ENCODE data around the gene CHI3L2.

Gene CHI3L2, protein sequence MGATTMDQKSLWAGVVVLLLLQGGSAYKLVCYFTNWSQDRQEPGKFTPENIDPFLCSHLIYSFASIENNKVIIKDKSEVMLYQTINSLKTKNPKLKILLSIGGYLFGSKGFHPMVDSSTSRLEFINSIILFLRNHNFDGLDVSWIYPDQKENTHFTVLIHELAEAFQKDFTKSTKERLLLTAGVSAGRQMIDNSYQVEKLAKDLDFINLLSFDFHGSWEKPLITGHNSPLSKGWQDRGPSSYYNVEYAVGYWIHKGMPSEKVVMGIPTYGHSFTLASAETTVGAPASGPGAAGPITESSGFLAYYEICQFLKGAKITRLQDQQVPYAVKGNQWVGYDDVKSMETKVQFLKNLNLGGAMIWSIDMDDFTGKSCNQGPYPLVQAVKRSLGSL

DNA sequence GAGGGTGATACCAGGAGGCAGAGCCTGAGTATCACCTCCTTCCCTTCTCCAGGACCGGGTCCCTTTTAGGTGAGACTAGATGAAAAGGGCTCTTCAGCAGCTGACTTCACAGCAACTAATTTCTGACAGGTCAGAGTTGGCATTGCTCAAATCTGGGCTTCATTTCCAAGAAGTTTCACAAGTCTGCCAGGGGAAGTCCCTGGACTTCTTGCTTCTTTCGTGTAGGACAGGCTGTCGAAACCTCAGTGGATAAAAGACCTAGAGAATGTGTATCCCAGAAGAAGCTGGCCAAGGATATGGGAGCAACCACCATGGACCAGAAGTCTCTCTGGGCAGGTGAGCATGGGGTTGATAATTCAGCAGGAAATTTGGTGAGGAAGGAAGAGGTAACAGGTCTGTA is at the start of gene CHI3L2:
Gene CHI3L2 (plus strand): TSS at position 280 of the 400 bp plus-strand sequence. CDS start 17 bp downstream, at position 297.
- no peak for DNase-seq

DNA sequence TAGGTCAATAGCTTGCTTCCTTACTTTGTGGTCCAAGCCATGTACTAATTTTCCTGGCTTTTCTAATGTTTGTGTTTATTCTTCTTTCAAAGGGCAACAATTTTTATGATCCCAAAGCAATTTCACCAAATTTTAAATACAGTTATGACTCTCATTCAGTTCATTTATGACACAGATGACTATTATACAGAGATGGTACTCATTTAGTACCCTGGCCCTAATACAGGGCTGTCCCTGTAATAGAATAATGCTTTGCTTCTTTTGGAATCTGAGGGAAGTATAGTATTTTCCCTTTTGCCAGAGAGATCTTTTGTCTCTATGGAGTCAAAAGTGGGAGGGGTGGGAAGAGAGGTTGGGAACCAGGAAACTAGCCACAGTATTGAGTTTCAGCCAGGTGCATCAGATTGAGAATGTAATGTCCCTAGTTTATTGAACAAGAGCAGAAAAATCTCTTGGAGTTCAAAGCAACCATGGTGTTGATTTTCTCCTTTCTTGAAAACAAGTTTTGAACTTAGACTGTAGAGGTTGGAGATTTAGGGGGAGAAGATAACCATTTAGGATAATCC is 47.5 kb upstream of the CHI3L2 start:
- DNase-seq: no peak

DNA sequence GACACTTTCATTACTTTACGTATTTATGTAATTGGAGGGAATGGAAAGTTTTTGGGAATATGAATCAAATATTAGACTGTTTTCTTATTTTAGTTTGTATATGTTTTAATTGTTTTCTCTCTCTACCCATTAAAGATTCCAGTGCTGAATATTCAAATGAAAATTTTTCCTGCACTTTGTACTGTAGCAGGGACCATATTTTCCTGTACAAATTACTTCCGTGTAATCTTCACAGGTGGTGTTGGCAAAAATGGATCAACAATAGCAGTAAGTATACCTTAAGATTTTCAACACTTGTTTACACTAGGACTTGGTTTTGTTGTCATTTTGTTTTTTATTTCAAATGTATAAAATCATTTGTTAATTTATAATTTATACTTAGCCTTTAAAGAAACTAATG is 45.5 kb upstream of the CHI3L2 start:
- DNase-seq: no peak

DNA sequence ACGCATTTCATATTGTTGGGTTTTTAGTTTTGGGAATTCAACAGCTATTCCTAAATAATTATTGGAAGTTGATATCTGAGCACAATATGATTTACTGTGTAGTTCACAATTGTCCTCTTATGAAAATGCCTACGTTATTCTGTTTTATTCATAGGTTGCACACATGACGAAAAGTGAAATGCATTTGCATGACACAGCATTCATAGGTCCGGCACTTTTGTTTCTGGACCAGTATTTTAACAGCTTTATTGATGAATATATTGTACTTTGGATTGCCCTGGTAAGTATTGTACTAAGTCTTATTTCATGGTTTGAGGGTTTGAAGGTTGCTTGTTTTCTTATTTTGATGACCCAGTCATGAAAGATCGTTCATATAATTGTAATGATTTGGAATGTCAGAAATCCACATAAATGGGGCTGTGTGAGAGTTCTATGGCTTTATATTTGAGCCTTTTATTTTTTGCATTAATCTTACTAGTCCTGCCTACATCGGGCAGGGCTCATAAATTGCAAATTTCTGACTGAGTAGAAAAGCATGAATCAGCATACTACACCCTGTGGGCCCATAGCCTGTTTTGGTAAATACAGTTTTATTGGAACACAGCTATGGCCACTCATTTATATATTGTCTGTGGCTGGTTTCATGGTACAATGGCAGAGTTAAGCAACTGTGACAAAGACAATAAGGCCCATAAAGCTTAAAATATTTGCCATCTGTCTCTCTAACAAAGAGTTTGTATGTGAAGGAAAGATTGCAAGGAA is 44.0 kb upstream of the CHI3L2 start:
- no peak for DNase-seq

DNA sequence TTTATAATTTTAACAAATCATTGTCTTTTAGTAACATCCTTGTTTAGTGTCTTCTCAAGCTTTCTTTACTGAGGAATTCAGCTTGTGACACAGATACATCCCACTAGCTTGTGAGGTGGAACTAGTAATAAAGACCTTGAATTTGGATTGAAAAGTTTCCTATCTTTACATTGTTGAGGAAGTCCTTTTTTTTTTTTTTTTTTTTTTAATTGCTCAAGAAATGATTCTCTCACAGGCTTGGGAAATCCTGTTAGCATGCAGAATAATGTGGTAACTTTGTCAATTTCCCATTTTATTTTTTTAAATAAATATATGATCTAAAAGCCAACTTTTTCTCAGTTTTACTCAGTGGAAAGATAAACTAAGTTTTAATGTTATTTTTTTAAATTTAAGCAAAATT is 42.9 kb upstream of the CHI3L2 start:
- DNase-seq: no peak

DNA sequence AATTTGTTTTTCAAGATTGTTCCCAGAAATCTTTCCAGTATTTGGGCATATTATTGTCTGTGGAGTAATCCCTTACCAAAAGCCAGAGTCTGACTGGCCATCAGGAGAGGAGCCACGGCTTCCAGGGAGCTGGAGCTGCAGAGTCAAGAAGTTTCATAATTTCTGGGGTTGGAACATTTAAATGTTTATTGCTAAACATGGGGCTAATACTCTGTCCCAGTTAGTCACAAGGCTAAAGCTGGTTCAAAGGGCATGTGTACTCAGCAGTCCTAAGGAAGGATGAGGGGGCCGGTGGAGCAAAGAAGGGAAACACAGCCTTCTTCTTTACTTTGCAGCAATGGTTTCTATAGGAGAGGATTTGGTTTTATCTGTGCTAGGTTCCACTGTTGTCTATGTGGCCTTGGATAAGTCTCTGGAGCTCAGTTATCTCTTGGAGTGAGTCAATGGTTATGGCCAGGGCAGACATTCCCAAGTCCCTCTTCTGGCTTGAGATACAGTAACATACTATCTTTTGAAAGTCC is 36.5 kb upstream of the CHI3L2 start:
- no peak for DNase-seq

DNA sequence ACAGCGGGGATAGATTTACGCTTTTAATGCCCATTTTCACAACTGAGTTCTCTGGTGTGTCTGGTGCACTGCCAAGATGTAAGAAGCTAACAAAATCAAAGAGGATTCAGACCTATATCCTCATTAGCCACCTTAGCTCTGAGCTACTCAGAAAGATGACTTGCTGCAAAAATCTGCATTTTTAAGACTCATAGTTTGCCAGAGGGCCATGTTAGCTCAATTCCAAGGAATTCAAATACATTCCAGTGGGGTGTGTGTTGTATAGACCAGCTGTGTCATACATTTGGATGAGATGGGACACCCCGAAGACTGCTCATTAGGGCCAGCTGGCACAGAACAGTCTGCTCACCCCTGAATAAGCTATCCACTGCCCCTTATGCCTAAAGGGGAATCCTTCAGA is 36.0 kb upstream of the CHI3L2 start:
- DNase-seq: no peak

DNA sequence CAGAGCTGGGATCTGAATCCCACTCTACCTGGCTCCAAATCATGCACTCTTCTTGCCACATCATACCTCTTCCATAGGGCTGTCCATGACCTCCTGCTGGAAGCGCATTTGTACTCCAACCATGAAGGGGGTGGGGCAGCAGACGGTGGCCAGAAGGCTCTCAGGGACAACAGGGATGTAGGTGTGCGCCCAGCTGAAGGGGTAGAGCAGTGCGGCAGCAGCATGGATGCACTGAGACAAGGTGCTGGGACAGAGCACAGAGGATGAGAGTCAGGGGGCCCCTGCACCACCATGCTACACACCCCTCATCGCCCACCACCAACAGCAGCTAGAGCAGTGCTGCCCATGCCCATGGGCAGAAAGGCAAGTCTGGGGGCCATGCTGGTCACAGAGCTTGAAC is 35.4 kb upstream of the CHI3L2 start:
- no peak for DNase-seq

DNA sequence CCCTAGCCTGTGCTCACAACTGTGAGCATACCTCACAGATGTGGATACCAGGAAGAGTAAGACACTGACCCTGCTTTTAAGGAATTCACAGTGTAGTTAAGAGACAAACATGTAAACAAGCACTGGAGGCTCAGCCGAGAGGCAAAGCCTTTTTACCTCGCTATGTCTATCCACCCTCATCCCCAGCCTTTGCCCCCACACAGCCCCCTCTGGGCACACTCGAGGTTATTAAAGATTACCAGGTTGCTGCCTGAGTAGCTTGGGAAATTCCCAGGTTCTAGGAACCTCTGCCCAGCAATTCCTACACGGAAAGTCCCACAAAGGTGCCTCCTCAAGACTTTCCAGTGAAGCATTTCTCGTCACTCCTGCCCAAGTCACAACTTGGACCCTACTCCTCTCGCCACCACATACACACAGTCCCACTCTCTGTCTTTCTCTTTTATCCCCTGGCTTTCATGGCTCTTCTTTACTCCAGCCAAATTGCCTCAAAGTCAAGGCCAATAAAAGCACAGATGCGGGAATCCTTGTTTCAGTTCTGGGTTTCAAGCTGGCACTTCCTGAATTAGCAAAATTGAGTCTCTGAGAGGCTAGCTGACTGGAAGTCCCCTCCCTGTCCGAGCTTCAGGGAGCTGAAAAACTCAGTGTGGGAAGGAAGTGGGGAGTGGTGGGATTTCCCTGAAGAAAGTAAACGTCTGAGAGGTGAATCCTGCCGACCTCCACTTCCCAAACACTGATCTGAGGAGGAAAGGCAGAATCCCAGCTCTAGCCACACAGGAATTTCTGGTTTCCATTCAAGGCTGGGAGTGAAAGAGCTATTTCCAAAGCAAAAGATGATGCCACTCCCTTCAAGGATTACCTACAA is 34.6 kb upstream of the CHI3L2 start:
- no peak for DNase-seq

DNA sequence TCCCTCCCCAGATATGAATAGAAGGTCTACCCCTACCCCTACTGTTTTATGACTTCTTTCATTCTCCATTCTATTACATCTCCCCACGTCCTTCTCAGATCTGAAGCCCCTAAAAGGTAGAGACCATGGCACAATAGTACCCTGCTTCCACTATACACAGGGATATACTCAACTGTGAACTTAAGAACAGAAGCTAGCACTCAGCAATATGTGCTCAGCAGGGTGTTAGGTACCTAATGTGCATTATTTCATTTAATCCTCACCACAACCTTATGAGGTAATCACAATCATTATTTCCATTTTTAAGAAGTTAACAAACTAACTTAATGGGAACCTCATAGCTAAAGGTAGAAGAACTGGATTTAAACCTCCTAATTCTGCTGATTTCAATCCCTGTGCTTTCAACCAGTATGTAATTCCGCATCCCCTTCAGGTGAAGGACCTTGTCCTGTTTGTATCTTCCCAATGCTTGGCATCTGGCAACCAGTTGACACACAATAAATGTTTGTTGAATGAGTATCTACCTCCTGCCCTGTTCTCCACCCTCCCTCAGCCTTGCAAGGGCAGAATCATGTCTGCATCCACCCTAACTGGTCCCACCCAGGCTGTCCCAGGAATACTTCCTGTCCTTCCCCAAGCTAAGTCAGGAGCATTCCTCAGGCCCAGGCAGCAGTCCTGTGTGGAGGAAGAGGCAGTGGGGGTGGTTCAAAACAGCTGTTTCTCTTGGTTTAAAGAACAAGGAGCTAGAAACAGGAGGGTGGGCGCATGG is 33.6 kb upstream of the CHI3L2 start:
- no peak for DNase-seq

DNA sequence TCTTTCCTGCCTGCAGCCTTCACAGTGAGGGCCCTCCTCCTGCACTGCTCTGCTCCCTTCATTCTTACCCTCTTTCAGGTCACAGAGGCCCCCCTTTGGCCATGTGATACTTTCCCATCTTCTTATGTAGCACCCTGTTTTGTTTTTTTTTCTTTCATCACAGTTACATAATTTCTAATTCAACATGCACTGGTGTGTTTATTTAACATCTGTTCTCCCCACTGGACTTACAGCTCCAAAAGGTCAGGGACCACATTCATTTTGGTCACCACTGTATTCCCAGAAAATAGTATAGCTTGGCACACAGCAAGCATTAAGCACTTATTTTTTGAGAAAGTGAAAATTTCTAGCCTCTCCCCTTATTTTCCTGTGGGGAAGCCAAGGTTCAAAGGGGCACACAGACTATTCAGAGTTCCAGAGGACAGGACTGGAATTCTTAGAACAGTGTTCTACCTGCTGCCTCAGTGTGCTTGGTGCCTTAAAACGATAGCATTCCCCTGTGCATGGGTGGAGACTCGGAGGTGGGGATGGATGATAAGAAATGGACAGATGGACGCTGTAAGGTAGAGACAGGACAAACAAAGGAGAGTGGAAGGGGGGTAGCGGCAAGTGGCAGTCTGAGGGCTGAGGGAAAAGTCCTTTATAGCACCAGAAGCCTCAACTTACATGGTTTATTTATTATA is 32.4 kb upstream of the CHI3L2 start:
- DNase-seq: no peak

DNA sequence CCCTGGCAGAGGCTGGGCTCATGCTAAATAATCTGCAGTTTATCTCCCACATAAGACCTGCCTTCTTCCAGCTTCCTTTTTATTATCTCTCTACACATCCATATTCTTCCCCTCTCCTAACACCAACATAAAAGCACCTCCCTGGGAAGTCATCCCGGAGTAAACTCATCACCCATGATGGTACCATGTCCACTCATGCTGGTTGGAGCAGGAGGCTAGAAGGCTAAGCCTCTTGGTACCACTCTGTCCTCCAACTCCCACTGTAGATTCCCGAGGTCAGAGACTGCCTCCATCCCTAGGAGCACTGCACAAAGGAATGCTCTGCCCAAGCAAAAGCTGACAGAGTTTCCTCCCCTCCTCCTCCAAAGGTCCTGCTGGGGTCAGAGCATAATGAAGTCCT is 31.3 kb upstream of the CHI3L2 start:
- no peak for DNase-seq

DNA sequence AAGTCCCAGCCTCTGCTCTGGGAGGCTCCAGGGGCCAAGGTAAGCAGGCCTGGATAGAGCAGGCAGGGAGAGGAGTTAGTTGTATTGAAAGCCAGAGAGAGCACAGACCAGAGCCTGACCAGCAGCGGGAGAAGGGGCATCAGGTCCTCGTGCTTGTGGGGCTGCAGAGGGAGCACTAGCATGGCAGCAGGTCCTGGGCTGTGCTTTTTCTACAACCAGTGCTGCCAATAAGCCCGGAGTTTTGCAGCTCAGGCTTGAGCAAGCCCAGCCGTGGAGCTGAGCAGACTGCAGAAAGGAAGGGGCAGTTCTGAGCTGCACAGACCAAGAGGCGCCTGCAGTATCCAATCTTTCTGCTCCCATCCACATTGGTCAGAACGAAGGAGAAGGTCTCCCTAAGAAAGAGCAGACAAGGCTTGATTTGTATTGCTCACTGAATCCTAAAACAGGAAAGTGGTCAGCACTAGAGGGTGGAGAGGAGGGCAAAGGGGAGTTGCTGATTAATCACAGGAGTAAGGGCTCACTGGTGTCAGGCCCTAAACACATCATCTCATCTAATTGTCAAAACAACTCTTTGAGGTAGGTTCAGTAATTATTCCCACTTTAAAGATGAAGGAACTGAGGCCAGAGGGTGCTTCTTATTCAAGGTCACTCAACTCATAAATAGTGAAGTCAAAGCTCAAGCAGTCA is 29.8 kb upstream of the CHI3L2 start:
- no peak for DNase-seq

DNA sequence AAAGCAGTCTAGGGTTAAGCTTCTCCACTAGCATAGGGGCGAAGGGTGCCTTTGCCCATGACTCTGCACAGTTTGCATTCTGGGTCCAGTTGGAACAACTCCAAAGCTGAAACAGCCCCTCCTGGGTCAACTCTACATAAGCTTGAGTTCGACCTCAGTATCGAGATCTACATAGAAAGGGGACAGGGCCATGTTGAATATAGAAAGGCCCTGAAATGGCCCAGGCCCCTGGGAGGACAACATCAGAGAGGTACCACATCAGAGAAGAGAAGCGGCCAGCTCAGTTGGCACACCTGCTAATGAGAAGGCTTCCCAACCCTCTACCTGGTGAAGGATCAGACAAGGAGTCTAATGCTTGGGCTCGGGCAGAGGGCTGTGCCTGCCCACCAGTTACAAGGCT is 28.7 kb upstream of the CHI3L2 start:
- DNase-seq: no peak

DNA sequence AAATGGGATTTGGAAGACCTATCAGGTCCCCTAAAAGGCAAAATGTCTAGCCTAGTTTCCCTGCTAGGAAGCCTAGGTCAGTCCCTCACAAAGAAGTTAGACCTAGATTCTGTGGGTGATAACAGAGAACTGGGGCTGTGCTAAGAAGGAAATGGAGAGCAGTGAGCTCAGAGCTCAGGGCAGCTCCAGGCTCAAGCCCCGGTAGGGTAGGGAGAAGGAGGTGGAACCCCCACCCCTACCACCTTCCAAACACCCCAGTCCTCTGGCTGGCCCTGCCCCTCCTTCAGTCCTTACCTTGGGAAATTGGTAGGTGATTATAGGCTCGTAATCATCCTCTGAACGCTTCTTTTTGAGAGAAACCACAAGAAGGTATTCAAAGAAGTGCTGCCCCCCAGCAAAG is 28.2 kb upstream of the CHI3L2 start:
- no peak for DNase-seq

DNA sequence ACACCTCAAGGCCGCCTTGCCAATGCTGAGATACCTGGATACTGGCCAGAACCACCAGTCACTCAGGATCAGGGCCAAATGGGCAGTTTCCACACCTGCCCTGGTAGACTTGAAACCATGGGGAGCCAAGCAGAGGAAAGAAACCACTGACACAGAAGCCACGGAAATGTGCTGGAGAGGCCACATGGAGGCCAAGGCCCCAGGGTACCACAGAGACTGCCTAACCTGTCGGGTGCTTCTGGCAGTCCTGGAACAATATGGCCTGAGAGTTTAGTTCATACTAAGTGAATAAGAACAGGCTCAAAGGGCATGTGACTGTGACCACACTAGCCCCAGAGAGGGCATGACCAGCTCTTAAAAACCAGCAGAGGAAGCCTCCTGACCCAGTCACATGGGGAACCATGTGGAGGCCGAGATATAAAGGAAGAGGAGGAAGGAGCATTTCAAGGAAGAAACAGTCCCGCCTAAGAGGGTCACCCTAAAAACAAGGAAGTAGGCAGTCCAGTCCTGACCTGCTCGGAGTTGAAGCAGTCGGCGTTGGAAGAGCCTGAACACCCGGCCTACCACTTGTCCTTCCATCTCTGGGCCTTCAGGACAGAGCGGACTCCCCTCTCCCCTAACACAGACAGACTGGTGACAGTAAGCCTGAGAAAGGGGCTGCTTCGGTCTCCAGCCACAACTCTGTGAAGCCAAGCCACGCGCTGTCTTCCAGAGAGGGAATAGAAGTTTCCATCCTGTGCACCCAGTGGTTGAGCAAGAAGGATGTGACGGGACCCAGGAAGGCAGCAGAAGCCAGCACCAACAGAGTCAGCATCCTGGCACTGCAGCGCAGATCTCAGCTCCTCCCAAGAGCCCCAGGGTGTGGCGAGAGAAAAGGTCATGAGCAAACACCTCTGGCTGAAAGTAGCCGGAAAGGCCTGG is 27.4 kb upstream of the CHI3L2 start, which contains the start of gene DENND2D:
Gene DENND2D (minus strand): TSS at position 766 of the 921 bp plus-strand sequence. CDS start 187 bp downstream, at position 579.
- no peak for DNase-seq

DNA sequence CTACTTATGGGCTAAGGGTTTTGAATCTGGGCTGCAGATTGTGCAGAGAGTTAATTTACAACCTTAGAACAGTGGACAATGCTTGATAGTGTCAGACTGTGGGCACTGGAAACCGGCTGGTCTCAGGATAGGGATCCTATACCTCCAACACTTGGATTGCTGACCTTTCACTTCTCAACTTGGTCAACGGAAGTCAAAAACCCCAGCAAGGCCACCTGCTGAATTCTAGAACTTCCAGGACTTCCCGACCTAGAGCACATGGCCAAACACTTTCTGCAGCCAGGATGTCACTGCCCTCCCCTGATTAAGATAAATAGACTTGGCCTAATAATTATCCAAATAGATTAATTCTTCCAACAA is 26.7 kb upstream of the CHI3L2 start:
- no peak for DNase-seq

DNA sequence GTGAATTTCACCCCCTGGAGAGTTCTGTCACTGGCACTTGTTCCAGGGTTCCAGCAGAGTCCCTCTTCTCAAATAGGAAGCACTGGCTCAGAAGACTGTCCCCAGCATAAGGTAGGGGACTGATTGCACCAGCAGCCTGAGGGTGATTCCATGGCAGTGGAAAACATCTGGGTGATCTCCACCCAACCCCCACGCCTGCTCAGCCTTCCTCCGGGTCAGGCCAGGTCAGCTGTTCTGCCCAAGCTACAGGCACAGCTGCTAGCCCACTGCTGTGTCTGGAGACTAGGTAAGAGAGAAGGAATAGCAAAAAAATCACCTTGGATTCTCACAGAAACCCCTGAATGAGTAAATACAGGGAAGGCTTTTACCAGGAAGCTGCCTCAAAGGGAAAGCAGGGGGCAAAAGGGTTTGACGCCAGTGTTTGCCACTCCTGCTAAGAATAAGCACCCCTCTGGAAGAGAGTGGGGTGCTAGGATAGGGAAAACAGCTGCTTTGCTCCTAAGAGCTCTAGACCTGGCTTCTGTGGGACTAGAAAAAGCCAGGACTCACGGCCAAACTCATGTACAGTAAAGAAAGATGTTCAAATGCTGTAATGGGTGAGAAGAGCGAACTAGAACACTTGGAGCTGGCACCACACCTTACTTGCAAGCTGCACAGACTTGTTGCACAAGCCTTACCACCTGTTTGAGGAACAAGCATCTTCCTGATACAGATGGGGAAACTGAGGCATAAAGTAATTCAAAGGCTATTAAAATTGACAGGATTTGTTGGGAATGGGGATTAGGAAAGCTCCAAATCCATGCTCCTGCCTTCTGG is 26.0 kb upstream of the CHI3L2 start:
- DNase-seq: no peak

DNA sequence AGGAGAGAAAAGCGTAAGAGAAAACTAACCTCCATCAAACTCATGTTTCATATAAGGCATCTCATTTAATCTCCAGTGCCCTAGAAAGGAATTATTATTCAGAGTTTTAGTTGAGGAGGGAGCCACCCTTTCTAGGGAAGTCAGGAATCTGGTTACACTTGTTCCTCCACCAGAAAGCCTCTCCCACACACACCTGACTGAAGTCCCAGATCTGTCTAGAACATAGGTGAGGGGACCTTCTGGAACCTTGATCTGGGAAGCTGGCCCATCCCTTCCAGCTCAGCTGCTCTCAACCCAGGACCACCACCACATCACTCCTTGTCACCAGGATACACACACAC is 25.2 kb upstream of the CHI3L2 start:
- DNase-seq: no peak

All from eye (tissue), 1 donor.